Omental fat pad (tissue), 4 donors: ENCODE measurements around the gene TREM2. TPM values are rescaled to one million over a fixed set of nuclear protein-coding genes. Genes with fewer than 3 reads are reported as not detected.
"Not testable (repeated sequence)": the region's sequence is repeated elsewhere in the genome, so short reads cannot be mapped to it uniquely, and the experiment has no call there.

Experiments used
- ATAC-seq: fragments of 150-250 bp; one replicate; pipeline ENCODE4 v1.9.1; 2016; ENCODE audit warnings: mild to moderate bottlenecking, moderate library complexity; ENCODE audit not compliant: low FRiP score
- DNase-seq: peaks from one replicate; pipeline ENCODE4 v3.0.0-alpha.2; 2019; ENCODE audit warnings: low spot score
- total RNA-seq, 4 donors: library from RNA; depleted of rRNA; stranded (reverse); fragments of >200 nt; gene quantifications; one replicate each; pipeline ENCODE4 v1.1.0, GENCODE V29; 2016
- TF ChIP-seq, protein P1 (sequence below), 3 donors: fragments of 450-650 bp; IDR thresholded peaks; one replicate each; pipeline ENCODE4 v1.5.1; 2016 to 2017; ENCODE audit warnings: antibody characterized with exemption in 3 of 3, mild to moderate bottlenecking in 3 of 3, moderate library complexity in 2 of 3

TREM2 gene
- total RNA-seq, 4 donors from 2014 or later, result 3.1 to 119 (median 6.8) TPM; not detected in 1

DNA sequence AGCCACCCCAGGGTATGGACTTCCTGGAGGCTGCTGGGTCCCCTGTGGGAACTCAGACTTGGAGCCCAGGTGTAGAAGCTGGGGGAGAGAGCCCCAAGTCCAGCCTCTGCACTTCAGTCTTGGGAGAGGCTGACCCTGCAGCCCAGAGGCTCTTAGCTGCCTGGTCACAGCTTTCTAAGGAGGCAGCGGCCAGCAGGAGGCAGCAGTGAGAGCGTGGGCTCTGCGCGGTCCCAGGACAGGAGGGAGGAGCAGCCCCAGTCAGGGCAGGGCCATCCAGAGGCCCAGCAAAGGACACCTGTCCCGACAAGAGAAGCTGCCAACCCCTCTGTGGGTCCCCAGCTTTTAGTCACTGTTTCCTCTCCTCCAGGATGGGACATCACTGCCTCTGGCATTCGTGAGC is 28.7 kb upstream of the TREM2 start:
- TF ChIP-seq, protein P1, sequence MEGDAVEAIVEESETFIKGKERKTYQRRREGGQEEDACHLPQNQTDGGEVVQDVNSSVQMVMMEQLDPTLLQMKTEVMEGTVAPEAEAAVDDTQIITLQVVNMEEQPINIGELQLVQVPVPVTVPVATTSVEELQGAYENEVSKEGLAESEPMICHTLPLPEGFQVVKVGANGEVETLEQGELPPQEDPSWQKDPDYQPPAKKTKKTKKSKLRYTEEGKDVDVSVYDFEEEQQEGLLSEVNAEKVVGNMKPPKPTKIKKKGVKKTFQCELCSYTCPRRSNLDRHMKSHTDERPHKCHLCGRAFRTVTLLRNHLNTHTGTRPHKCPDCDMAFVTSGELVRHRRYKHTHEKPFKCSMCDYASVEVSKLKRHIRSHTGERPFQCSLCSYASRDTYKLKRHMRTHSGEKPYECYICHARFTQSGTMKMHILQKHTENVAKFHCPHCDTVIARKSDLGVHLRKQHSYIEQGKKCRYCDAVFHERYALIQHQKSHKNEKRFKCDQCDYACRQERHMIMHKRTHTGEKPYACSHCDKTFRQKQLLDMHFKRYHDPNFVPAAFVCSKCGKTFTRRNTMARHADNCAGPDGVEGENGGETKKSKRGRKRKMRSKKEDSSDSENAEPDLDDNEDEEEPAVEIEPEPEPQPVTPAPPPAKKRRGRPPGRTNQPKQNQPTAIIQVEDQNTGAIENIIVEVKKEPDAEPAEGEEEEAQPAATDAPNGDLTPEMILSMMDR (IDR thresholded peaks at IDR 0.05), result no peak
- ATAC-seq, result no peak
- DNase-seq, result no peak

DNA sequence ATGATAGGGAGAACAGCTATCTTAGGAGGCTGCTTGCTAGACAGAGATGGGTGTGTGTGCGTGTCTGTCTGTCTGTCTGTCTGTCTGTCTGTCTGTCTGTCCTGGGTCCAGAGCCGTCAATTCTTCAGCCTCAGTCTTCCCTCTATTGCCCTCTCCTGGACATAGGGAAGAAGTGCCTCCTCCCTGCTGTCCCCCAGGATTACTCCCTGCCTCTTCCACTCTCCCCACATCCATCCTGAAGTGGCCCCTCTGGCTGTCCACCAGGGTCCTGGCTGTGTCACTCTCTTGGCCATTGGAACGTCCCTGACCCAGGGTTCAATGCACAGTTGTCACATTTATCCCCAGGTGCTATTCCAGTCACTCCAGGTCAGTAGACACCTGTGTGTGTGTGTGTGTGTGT is 27.9 kb upstream of the TREM2 start:
- DNase-seq, result no peak
- TF ChIP-seq, protein P1 (IDR thresholded peaks at IDR 0.05), result no peak
- ATAC-seq, result no peak

DNA sequence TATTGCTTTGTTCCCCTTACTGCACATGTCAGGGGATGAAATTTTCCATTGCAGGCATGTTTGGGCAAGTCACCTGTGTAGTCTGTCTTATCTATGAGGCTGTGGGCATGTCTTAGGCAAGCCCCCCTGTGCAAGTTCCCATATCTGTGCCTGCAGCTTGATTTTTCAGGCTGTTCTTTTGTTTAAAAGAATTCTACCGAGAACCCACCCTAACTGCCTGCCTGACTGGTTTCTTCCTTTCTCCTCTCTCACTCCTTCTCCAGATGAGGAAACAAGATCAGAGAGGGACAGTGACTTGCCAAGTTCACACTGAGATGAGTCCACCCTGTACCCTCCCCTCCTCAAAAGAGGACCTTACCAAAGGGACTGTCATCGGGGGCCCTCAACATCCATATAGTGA is 27.1 kb upstream of the TREM2 start:
- ATAC-seq (no peak), DNase-seq (no peak)
- TF ChIP-seq, protein P1 (IDR thresholded peaks at IDR 0.05), result no peak

GRCh38 chr6:41189046-41189445 is 26.1 kb upstream of the TREM2 start:
- ATAC-seq, result not testable (repeated sequence)

GRCh38 chr6:41187924-41188886 is 25.3 kb upstream of the TREM2 start:
- TF ChIP-seq, protein P1 (IDR thresholded peaks at IDR 0.05), result no peak
- no peak for DNase-seq

More at GRCh38 chr6:41189046-41189445, 26.1 kb upstream of the TREM2 start:
- not testable (repeated sequence) for DNase-seq

DNA sequence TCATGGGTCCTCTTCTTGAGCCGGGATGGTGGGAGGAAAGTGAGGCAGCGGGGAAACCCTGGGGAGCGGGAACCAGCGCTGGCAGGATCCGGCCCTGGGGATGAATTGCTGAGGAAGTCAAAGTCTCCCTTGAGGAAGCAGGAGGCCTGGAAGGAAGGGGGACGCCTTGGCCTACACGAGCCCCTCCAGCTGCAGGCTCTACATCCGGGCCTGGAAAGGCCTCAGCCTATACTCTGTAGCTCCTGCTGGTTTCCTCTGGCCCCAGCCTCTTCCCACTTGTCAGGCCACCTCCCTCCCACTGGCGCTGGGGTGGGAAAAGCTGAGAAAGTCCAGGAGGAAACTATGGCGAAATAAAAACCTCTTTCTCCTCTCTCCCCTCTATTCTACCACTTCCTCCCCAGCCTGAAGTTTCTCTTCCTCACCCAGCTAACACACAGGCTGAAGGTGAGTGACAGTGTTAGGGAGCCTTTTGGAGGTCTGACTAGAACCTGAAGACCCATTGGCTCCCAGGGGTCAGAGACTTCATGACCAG is 23.2 kb upstream of the TREM2 start:
- DNase-seq (no peak), ATAC-seq (no peak)
- TF ChIP-seq, protein P1 (IDR thresholded peaks at IDR 0.05), result no peak

More at GRCh38 chr6:41187924-41188886, 25.3 kb upstream of the TREM2 start:
- ATAC-seq, result no peak

GRCh38 chr6:41184761-41185160 is 21.8 kb upstream of the TREM2 start:
- no peak for ATAC-seq
- no peak for DNase-seq
- TF ChIP-seq, protein P1 (IDR thresholded peaks at IDR 0.05), result no peak
